ENCODE measurements around the gene ADGRL3. TPM values are rescaled to one million over a fixed set of nuclear protein-coding genes. Genes with fewer than 3 reads are reported as not detected.
"Not testable (repeated sequence)": the region's sequence is repeated elsewhere in the genome, so short reads cannot be mapped to it uniquely, and the experiment has no call there.

The ADGRL3 gene
- total RNA-seq, 2 experiments from 2014 or later, result not detected

DNA sequence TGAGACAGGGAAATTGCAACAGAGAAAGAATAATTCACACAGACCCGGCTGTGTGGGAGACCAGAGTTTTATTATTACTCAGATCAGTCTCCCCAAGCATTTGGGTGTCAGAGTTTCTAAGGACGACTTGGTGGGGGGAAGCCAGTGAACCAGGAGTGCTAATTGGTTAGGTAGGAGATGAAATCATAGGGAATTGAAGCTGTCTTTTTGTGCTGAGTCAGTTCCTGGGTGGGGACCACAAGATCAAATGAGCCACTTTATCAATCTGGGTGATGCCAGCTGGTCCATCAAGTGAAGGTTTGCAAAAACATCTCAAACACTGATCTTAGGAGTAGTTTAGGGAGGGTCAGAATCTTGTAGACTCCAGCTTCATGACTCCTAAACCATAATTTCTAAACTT lies 560.7 kb downstream of the ADGRL3 start:
- no TSS peak for BruUV-seq (replicated peaks)
- no peak for DNase-seq (ENCODE audit: low spot score)
- H3K9me2 ChIP-seq (ENCODE audit: insufficient read depth, low read length), result no peaks in the 10 kb centered on the region
- no peaks in the 10 kb centered on the region for H3K79me2 ChIP-seq (ENCODE audit: insufficient read depth, low read depth, low read length)
- POLR2A ChIA-PET, result interaction anchor here (0.6 kb wide), 1 partner anchor 1880 kb away, joined by 5 read pairs; no protein-coding TSS in a partner anchor
- no peaks in the 10 kb centered on the region for H4K20me1 ChIP-seq (ENCODE audit: insufficient read depth, low read length)
- no peak overlapping the region for H3K4me3 ChIP-seq (ENCODE audit: low read depth, low read length, poor library complexity, severe bottlenecking)
- no peak overlapping the region for H3K27ac ChIP-seq (ENCODE audit: low read depth, low read length, poor library complexity, severe bottlenecking)
- intact Hi-C loops (cut with micrococcal nuclease; ENCODE audit: unreplicated experiment), result no loop called here
- no peaks in the 10 kb centered on the region for H3K36me3 ChIP-seq (ENCODE audit: insufficient read depth, low read length)
- TF ChIP-seq, protein P1, sequence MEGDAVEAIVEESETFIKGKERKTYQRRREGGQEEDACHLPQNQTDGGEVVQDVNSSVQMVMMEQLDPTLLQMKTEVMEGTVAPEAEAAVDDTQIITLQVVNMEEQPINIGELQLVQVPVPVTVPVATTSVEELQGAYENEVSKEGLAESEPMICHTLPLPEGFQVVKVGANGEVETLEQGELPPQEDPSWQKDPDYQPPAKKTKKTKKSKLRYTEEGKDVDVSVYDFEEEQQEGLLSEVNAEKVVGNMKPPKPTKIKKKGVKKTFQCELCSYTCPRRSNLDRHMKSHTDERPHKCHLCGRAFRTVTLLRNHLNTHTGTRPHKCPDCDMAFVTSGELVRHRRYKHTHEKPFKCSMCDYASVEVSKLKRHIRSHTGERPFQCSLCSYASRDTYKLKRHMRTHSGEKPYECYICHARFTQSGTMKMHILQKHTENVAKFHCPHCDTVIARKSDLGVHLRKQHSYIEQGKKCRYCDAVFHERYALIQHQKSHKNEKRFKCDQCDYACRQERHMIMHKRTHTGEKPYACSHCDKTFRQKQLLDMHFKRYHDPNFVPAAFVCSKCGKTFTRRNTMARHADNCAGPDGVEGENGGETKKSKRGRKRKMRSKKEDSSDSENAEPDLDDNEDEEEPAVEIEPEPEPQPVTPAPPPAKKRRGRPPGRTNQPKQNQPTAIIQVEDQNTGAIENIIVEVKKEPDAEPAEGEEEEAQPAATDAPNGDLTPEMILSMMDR (conservative IDR thresholded peaks at IDR 0.05; ENCODE audit: low read length), result no peak
- TF ChIP-seq EZH2phosphoT487 (IDR thresholded peaks at IDR 0.05; ENCODE audit: borderline replicate concordance, low read depth, low read length), result no peak
- CTCF ChIA-PET (ENCODE audit: unreplicated experiment), result no interaction called here
- no peaks in the 10 kb centered on the region for H3K9me3 ChIP-seq (ENCODE audit: low read length)
- H2AFZ ChIP-seq (ENCODE audit: low read length), result no peak overlapping the region
- H3K4me2 ChIP-seq (ENCODE audit: low read length), result no peak overlapping the region
- H3K4me1 ChIP-seq (ENCODE audit: insufficient read depth, low read length, poor library complexity, severe bottlenecking), result no peaks in the 10 kb centered on the region

DNA sequence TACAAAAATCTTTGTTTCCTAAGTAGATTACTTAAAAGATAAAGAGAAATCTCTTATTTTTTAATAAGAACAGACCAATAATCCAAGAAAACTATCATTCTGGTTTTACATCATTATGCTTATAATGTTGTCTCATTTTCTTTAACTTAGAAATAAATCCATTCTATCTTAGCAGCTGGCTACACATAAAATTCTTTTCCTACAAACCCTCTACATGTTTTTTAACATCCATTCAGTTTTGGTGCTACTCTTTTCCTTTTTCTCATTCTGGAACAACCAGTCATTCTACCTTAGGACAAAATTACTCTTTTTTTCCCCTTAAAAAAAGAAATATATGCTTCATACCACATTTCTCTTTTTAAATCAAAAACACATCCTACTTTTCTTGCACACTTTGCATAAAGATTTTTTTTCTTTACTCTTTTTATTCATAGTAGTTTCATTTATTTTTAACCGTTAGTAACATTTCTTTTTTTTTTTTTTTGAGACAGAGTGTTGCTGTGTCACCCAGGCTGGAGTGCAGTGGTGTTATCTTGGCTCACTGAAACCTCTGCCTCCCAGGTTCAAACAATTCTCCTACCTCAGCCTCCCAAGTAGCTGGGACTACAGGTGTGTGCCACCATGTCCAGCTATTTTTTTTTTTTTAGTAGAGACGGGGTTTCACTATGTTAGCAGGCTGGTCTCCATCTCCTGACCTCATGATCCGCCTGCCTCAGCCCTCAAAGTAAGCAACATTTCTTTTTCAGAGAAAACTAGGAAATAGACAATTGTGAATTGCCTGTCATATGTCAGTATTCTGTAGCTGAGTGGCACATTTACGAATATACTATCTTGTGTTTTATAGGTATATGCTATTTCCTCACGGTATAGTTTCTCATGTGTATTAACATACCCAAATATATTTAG lies 562.8 kb downstream of the ADGRL3 start:
- H3K4me1 ChIP-seq (ENCODE audit: insufficient read depth, low read length, poor library complexity, severe bottlenecking), result no peaks in the 10 kb centered on the region
- no peaks in the 10 kb centered on the region for H3K36me3 ChIP-seq (ENCODE audit: insufficient read depth, low read length)
- no TSS peak for BruUV-seq (replicated peaks)
- H3K79me2 ChIP-seq (ENCODE audit: insufficient read depth, low read depth, low read length), result no peaks in the 10 kb centered on the region
- no peaks in the 10 kb centered on the region for H3K9me2 ChIP-seq (ENCODE audit: insufficient read depth, low read length)
- TF ChIP-seq, protein P1 (conservative IDR thresholded peaks at IDR 0.05; ENCODE audit: low read length), result no peak
- TF ChIP-seq EZH2phosphoT487 (IDR thresholded peaks at IDR 0.05; ENCODE audit: borderline replicate concordance, low read depth, low read length), result no peak
- no peaks in the 10 kb centered on the region for H3K9me3 ChIP-seq (ENCODE audit: low read length)
- H2AFZ ChIP-seq (ENCODE audit: low read length), result no peak overlapping the region
- no peak overlapping the region for H3K4me2 ChIP-seq (ENCODE audit: low read length)
- no peak overlapping the region for H3K27ac ChIP-seq (ENCODE audit: low read depth, low read length, poor library complexity, severe bottlenecking)
- intact Hi-C loops (cut with micrococcal nuclease; ENCODE audit: unreplicated experiment), result no loop called here
- DNase-seq (ENCODE audit: low spot score), result no peak
- H3K4me3 ChIP-seq (ENCODE audit: low read depth, low read length, poor library complexity, severe bottlenecking), result no peak overlapping the region
- ChIA-PET CTCF (ENCODE audit: unreplicated experiment) (no interaction called here), POLR2A (interaction anchor here (0.7 kb wide), 1 partner anchor 10 kb away, joined by 3 read pairs; no protein-coding TSS in a partner anchor)
- no peaks in the 10 kb centered on the region for H4K20me1 ChIP-seq (ENCODE audit: insufficient read depth, low read length)

DNA sequence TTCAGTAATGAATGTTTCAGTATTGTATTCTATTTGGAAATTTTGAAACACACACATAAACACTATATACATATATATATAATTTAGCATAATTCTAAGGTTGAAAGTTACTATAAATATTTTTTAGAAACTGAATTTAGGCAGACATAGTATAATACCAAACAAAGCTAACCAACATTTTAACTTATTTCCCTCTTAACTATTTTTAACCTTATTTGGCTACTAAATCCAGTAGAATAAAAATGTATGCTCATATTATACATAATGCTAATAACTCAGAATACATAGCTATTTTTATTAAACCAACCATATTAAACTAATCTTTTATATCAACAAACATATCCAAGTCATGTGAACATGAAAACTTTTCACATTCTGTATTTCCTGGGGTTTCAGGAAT lies 563.6 kb downstream of the ADGRL3 start:
- H3K27ac ChIP-seq (ENCODE audit: low read depth, low read length, poor library complexity, severe bottlenecking), result no peak overlapping the region
- no peak overlapping the region for H2AFZ ChIP-seq (ENCODE audit: low read length)
- no peaks in the 10 kb centered on the region for H3K4me1 ChIP-seq (ENCODE audit: insufficient read depth, low read length, poor library complexity, severe bottlenecking)
- no TSS peak for BruUV-seq (replicated peaks)
- H3K4me3 ChIP-seq (ENCODE audit: low read depth, low read length, poor library complexity, severe bottlenecking), result no peak overlapping the region
- no peaks in the 10 kb centered on the region for H4K20me1 ChIP-seq (ENCODE audit: insufficient read depth, low read length)
- POLR2A ChIA-PET, result interaction anchor here (0.7 kb wide), 1 partner anchor 10 kb away, joined by 3 read pairs; no protein-coding TSS in a partner anchor
- H3K9me2 ChIP-seq (ENCODE audit: insufficient read depth, low read length), result no peaks in the 10 kb centered on the region
- H3K79me2 ChIP-seq (ENCODE audit: insufficient read depth, low read depth, low read length), result no peaks in the 10 kb centered on the region
- H3K36me3 ChIP-seq (ENCODE audit: insufficient read depth, low read length), result no peaks in the 10 kb centered on the region
- H3K9me3 ChIP-seq (ENCODE audit: low read length), result no peaks in the 10 kb centered on the region
- intact Hi-C loops (cut with micrococcal nuclease; ENCODE audit: unreplicated experiment), result no loop called here
- no peak overlapping the region for H3K4me2 ChIP-seq (ENCODE audit: low read length)
- TF ChIP-seq, protein P1 (conservative IDR thresholded peaks at IDR 0.05; ENCODE audit: low read length), result no peak
- TF ChIP-seq EZH2phosphoT487 (IDR thresholded peaks at IDR 0.05; ENCODE audit: borderline replicate concordance, low read depth, low read length), result no peak
- DNase-seq (ENCODE audit: low spot score), result no peak
- CTCF ChIA-PET (ENCODE audit: unreplicated experiment), result no interaction called here

DNA sequence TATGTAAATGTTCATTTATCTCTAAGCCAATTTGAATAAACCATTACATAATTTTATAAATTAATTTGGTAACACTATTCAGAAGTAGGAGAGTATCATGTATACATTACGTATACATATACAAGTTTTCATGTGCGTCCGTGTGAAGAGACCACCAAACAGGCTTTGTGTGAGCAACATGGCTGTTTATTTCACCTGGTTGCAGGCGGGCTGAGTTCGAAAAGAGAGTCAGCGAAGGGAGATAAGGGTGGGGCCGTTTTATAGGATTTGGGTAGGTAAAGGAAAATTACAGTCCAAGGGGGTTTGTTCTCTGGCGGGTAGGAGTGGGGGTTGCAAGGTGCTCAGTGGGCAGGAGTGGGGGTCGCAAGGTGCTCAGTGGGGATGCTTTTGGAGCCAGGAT lies 564.0 kb downstream of the ADGRL3 start:
- H3K4me2 ChIP-seq (ENCODE audit: low read length); H3K4me3 ChIP-seq (ENCODE audit: low read depth, low read length, poor library complexity, severe bottlenecking); POLR2A ChIA-PET; CTCF ChIA-PET (ENCODE audit: unreplicated experiment); H3K9me2 ChIP-seq (ENCODE audit: insufficient read depth, low read length); intact Hi-C loops (cut with micrococcal nuclease; ENCODE audit: unreplicated experiment); H3K9me3 ChIP-seq (ENCODE audit: low read length); H3K79me2 ChIP-seq (ENCODE audit: insufficient read depth, low read depth, low read length); H2AFZ ChIP-seq (ENCODE audit: low read length); H3K27ac ChIP-seq (ENCODE audit: low read depth, low read length, poor library complexity, severe bottlenecking); H3K4me1 ChIP-seq (ENCODE audit: insufficient read depth, low read length, poor library complexity, severe bottlenecking); BruUV-seq (replicated peaks); H4K20me1 ChIP-seq (ENCODE audit: insufficient read depth, low read length); DNase-seq (ENCODE audit: low spot score); H3K36me3 ChIP-seq (ENCODE audit: insufficient read depth, low read length): not testable (repeated sequence)

Data from OCI-LY7 (cell line).